NK-92 (cell line): Measurements from ENCODE around the gene CTNNA2.

ENCODE experiments used
- DNase-seq: peaks from one replicate; lab custom pipeline; 2025; ENCODE audit not compliant: unreplicated experiment; lab: John Stamatoyannopoulos, UW

The CTNNA2 gene

GRCh38 chr2:80255918-80256781 lies 743.3 kb downstream of the CTNNA2 start:
- DNase-seq = no peak

- DNase-seq = no peak
Measured at GRCh38 chr2:80256782-80257167, 743.9 kb downstream of the CTNNA2 start.

- no peak for DNase-seq
Measured at GRCh38 chr2:80257450-80257849, 744.6 kb downstream of the CTNNA2 start.

GRCh38 chr2:80258341-80258740 lies 745.5 kb downstream of the CTNNA2 start:
- no peak for DNase-seq

GRCh38 chr2:80258793-80259192 lies 745.9 kb downstream of the CTNNA2 start:
- DNase-seq = no peak

GRCh38 chr2:80259292-80259691 lies 746.4 kb downstream of the CTNNA2 start:
- DNase-seq = no peak

- no peak for DNase-seq
Measured at GRCh38 chr2:80266231-80266630, 753.4 kb downstream of the CTNNA2 start.

GRCh38 chr2:80269806-80270205 lies 757.0 kb downstream of the CTNNA2 start:
- DNase-seq = no peak

GRCh38 chr2:80280598-80280997 lies 767.7 kb downstream of the CTNNA2 start:
- DNase-seq = no peak

- DNase-seq = no peak
Measured at GRCh38 chr2:80281049-80281448, 768.2 kb downstream of the CTNNA2 start.

- no peak for DNase-seq
Measured at GRCh38 chr2:80288576-80288975, 775.7 kb downstream of the CTNNA2 start.

GRCh38 chr2:80291656-80292055 lies 778.8 kb downstream of the CTNNA2 start:
- DNase-seq = no peak

GRCh38 chr2:80292474-80292873 lies 779.6 kb downstream of the CTNNA2 start:
- DNase-seq = no peak

- DNase-seq = no peak
Measured at GRCh38 chr2:80293039-80293438, 780.2 kb downstream of the CTNNA2 start.

- no peak for DNase-seq
Measured at GRCh38 chr2:80298954-80299353, 786.1 kb downstream of the CTNNA2 start.

GRCh38 chr2:80299661-80300060 lies 786.8 kb downstream of the CTNNA2 start:
- no peak for DNase-seq

GRCh38 chr2:80300346-80300745 lies 787.5 kb downstream of the CTNNA2 start:
- DNase-seq = no peak

- DNase-seq = no peak
Measured at GRCh38 chr2:80300954-80301353, 788.1 kb downstream of the CTNNA2 start.

GRCh38 chr2:80302001-80302313 lies 789.1 kb downstream of the CTNNA2 start:
- DNase-seq = no peak

- no peak for DNase-seq
Measured at GRCh38 chr2:80302314-80303005, 789.6 kb downstream of the CTNNA2 start.

- no peak for DNase-seq
Measured at GRCh38 chr2:80303006-80303908, 790.4 kb downstream of the CTNNA2 start.
